CD14-positive monocyte (primary cell): Measurements from ENCODE around the gene R3HDM2. TPM values are rescaled to one million over a fixed set of nuclear protein-coding genes. Genes with fewer than 3 reads are reported as not detected.
"Not testable (repeated sequence)": the region's sequence is repeated elsewhere in the genome, so short reads cannot be mapped to it uniquely, and the experiment has no call there.

ENCODE experiments used
- DNase-seq, 3 donors: peaks; one replicate each; pipeline ENCODE4 v3.0.0-alpha.2; 2011 to 2022
- H2AFZ ChIP-seq: 2 replicates; pipeline ENCODE4 v1.6.0; 2012; ENCODE audit warnings: mild to moderate bottlenecking, low read depth, low read length, inconsistent platforms; ENCODE audit not compliant: insufficient read depth, poor library complexity, severe bottlenecking
- H3K27ac ChIP-seq, 2 donors: 1 replicate in 1 of 2; 2 replicates in 1 of 2; pipeline ENCODE4 v1.5.1; 2012 to 2013; ENCODE audit warnings: low read length in 2 of 2, control low read depth in 1 of 2, inconsistent platforms in 1 of 2, low read depth in 1 of 2, mild to moderate bottlenecking in 1 of 2
- H3K27me3 ChIP-seq, 2 donors: one replicate each; pipeline versions ENCODE4 v1.6.0 to v1.6.1; 2011 to 2013; ENCODE audit warnings: low read length in 2 of 2; ENCODE audit not compliant: control insufficient read depth in 2 of 2, insufficient read depth in 2 of 2
- H3K36me3 ChIP-seq, 2 donors: replicated peaks in 1 of 2; 1 replicate in 1 of 2; 2 replicates in 1 of 2; pipeline versions ENCODE4 v1.5.1 to v1.6.1; 2012 to 2013; ENCODE audit warnings: low read length in 2 of 2, control low read depth in 1 of 2, inconsistent platforms in 1 of 2, mild to moderate bottlenecking in 1 of 2; ENCODE audit not compliant: insufficient read depth in 2 of 2, control insufficient read depth in 1 of 2
- H3K4me1 ChIP-seq, 2 donors: 1 replicate in 1 of 2; 2 replicates in 1 of 2; pipeline versions ENCODE4 v1.5.1 to v1.6.1; 2012 to 2013; ENCODE audit warnings: low read length in 2 of 2, control low read depth in 1 of 2, inconsistent platforms in 1 of 2, mild to moderate bottlenecking in 1 of 2, moderate library complexity in 1 of 2; ENCODE audit not compliant: insufficient read depth in 2 of 2, control insufficient read depth in 1 of 2
- H3K4me2 ChIP-seq: replicated peaks from 2 replicates; pipeline ENCODE3; 2012; ENCODE audit warnings: low read length, moderate library complexity, mild to moderate bottlenecking; ENCODE audit not compliant: poor library complexity, severe bottlenecking; ENCODE audit errors: extremely low read depth
- H3K4me3 ChIP-seq, 3 experiments: fragments of 200-600 bp in 1 of 3; sonication (generic) in 1 of 3; replicated peaks in 1 of 3; 1 replicate in 2 of 3; 2 replicates in 1 of 3; pipeline ENCODE4 v1.5.1; 2011 to 2013; ENCODE audit warnings: low read length in 3 of 3, mild to moderate bottlenecking in 3 of 3, control low read depth in 2 of 3, low read depth in 2 of 3, inconsistent platforms in 1 of 3, moderate library complexity in 1 of 3
- H3K79me2 ChIP-seq: 2 replicates; pipeline ENCODE4 v1.6.0; 2012; ENCODE audit warnings: mild to moderate bottlenecking, control low read depth, inconsistent platforms, low read length, moderate library complexity; ENCODE audit not compliant: insufficient read depth
- H3K9ac ChIP-seq: 2 replicates; pipeline ENCODE4 v1.6.0; 2017; ENCODE audit warnings: low read length, mild to moderate bottlenecking; ENCODE audit not compliant: insufficient read depth, poor library complexity, severe bottlenecking
- H3K9me3 ChIP-seq, 2 donors: replicated peaks in 1 of 2; 1 replicate in 1 of 2; 2 replicates in 1 of 2; pipeline versions ENCODE4 v1.5.1 to v1.6.1; 2012 to 2013; ENCODE audit warnings: low read length in 2 of 2, control low read depth in 1 of 2; ENCODE audit not compliant: control insufficient read depth in 1 of 2, insufficient read depth in 1 of 2
- H4K20me1 ChIP-seq: 2 replicates; pipeline ENCODE4 v1.6.0; 2012; ENCODE audit warnings: mild to moderate bottlenecking, low read length, control low read depth, moderate library complexity; ENCODE audit not compliant: insufficient read depth
- H3K27ac Mint-ChIP-seq, 7 donors: one replicate each; pipeline ENCODE4 v1.8.0; 2020; ENCODE audit warnings: mild to moderate bottlenecking in 7 of 7, mixed read lengths in 7 of 7, moderate library complexity in 6 of 7, inconsistent platforms in 2 of 7
- H3K27me3 Mint-ChIP-seq, 3 donors: one replicate each; pipeline ENCODE4 v1.8.0; 2021 to 2022; ENCODE audit warnings: low read depth in 3 of 3, mild to moderate bottlenecking in 3 of 3, mixed read lengths in 3 of 3, moderate library complexity in 3 of 3, inconsistent platforms in 1 of 3
- H3K36me3 Mint-ChIP-seq, 2 donors: one replicate each; pipeline ENCODE4 v1.8.0; 2020; ENCODE audit warnings: mixed read lengths in 2 of 2, inconsistent platforms in 1 of 2, mild to moderate bottlenecking in 1 of 2
- H3K4me1 Mint-ChIP-seq: one replicate; pipeline ENCODE4 v1.8.0; 2020; ENCODE audit warnings: mild to moderate bottlenecking, mixed read lengths
- H3K4me3 Mint-ChIP-seq, 2 donors: one replicate each; pipeline ENCODE4 v1.8.0; 2020; ENCODE audit warnings: mild to moderate bottlenecking in 2 of 2, mixed read lengths in 2 of 2, moderate library complexity in 1 of 2
- H3K9me3 Mint-ChIP-seq, 7 donors: one replicate each; pipeline ENCODE4 v1.8.0; 2020 to 2022; ENCODE audit warnings: mixed read lengths in 7 of 7, mild to moderate bottlenecking in 6 of 7, moderate library complexity in 6 of 7, inconsistent platforms in 2 of 7
- WGBS: methylation state at CpG from one replicate; pipeline ENCODE4 v1.1.5; 2013; ENCODE audit warnings: missing lambda C conversion rate; ENCODE audit not compliant: insufficient coverage; 5-methylcytosine and 5-hydroxymethylcytosine counted together
- intact Hi-C, 2 donors: fragments of 100-400 bp; cut with micrococcal nuclease; formaldehyde crosslinking; loops; one replicate each; pipeline versions ENCODE4 v1.15.0 to v1.15.1; 2023
- polyA plus RNA-seq, 3 donors: library from polyadenylated mRNA; depleted of rRNA in 1 of 3; unstranded in 2 of 3; stranded (reverse) in 1 of 3; fragments of 300-500 nt in 2 of 3; fragments of >200 nt in 1 of 3; fragmentation: Illumina TruSeq in 2 of 3; gene quantifications; 1 replicate in 2 of 3; 2 replicates in 1 of 3; pipeline ENCODE4 v1.2.3, GENCODE V29; 2012 to 2021
- TF ChIP-seq, protein P1 (sequence below): fragments of 200-600 bp; IDR thresholded peaks from one replicate; pipeline ENCODE4 v1.8.0; 2022; ENCODE audit warnings: antibody characterized with exemption, mild to moderate bottlenecking

Gene R3HDM2
- polyA plus RNA-seq, 3 donors = 4.2 to 69.4 (median 7.3) TPM

DNA sequence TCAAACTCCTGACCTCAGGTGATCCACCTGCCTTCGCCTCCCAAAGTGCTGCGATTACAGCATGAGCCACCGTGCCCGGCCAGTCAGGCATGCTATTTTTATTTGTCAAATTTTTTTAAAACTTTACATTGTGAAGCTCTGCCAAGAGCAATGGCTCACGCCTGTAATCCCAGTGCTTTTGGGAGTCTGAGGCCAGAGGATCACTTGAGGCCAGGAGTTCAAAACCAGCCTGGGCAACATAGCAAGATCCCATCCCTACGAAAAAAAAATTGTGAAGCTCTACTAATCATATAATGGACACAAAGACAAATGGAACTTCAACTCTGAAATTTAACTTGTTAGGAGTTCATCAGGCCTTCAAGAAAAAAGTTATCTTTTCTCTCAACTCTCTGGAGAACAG, 1.9 kb downstream of the R3HDM2 start:
- DNase-seq = no peak
- H4K20me1 ChIP-seq = peaks cover 5% of the 10 kb centered on the region
- peak overlapping the region in 1 of 2 donors; percentile 99 for H3K27ac ChIP-seq
- H2AFZ ChIP-seq = no peak overlapping the region
- H3K9me3 ChIP-seq = no peaks in the 10 kb centered on the region
- WGBS = 86% methylated on average over 4 of the region's 6 CpGs
- Mint-ChIP-seq H3K9me3 (peaks cover 0 to 1% (median 0%) of the 10 kb centered on the region in 7 donors), H3K36me3 (peaks cover 11 to 22% of the 10 kb centered on the region in 2 donors), H3K27ac (peak overlapping the region in 6 of 7 donors; percentile 60 to 98 (median 84)), H3K27me3 (no peaks in the 10 kb centered on the region), H3K4me1 (peaks cover 23% of the 10 kb centered on the region), H3K4me3 (peak overlapping the region; percentile 26 to 89)
- H3K79me2 ChIP-seq = peaks cover 55% of the 10 kb centered on the region
- H3K4me2 ChIP-seq = no peak overlapping the region
- H3K36me3 ChIP-seq = peaks cover 0 to 11% of the 10 kb centered on the region in 2 donors
- no peak overlapping the region for H3K9ac ChIP-seq
- intact Hi-C loops = no loop called here
- H3K27me3 ChIP-seq = no peaks in the 10 kb centered on the region
- H3K4me3 ChIP-seq = no peak overlapping the region
- TF ChIP-seq, protein P1, sequence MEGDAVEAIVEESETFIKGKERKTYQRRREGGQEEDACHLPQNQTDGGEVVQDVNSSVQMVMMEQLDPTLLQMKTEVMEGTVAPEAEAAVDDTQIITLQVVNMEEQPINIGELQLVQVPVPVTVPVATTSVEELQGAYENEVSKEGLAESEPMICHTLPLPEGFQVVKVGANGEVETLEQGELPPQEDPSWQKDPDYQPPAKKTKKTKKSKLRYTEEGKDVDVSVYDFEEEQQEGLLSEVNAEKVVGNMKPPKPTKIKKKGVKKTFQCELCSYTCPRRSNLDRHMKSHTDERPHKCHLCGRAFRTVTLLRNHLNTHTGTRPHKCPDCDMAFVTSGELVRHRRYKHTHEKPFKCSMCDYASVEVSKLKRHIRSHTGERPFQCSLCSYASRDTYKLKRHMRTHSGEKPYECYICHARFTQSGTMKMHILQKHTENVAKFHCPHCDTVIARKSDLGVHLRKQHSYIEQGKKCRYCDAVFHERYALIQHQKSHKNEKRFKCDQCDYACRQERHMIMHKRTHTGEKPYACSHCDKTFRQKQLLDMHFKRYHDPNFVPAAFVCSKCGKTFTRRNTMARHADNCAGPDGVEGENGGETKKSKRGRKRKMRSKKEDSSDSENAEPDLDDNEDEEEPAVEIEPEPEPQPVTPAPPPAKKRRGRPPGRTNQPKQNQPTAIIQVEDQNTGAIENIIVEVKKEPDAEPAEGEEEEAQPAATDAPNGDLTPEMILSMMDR = no peak
- peaks cover 15 to 21% of the 10 kb centered on the region in 2 donors for H3K4me1 ChIP-seq

DNA sequence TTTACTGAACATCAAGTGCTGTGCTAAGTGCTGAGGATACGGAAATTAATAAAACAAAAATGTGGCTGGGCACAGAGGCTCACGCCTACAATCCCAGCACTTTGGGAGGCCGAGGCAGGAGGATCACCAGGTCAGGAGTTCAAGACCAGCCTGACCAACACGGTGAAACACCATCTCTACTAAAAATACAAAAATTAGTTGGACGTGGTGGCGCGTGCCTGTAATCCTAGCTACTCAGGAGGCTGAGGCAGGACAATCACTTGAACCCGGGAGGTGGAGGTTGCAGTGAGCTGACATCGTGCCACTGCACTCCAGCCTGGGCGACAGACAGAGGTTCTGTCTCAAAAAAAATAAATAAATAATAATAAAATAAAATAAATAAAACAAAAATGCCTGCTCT, 3.9 kb downstream of the R3HDM2 start:
- H3K9me3 ChIP-seq, H2AFZ ChIP-seq, H3K27me3 Mint-ChIP-seq, H3K27me3 ChIP-seq, intact Hi-C loops, H3K9me3 Mint-ChIP-seq, H3K4me3 ChIP-seq, DNase-seq, H3K9ac ChIP-seq, H3K4me3 Mint-ChIP-seq, H3K4me2 ChIP-seq: not testable (repeated sequence)
- Mint-ChIP-seq H3K4me1 (peaks cover 23% of the 10 kb centered on the region), H3K27ac (peak overlapping the region in 2 of 7 donors; percentile 42), H3K36me3 (peaks cover 22 to 41% of the 10 kb centered on the region in 2 donors)
- peaks cover 13 to 27% of the 10 kb centered on the region in 2 donors for H3K36me3 ChIP-seq
- H3K4me1 ChIP-seq = peaks cover 15 to 21% of the 10 kb centered on the region in 2 donors
- peaks cover 12% of the 10 kb centered on the region for H4K20me1 ChIP-seq
- WGBS = 100% methylated on average over 5 of the region's 10 CpGs
- peaks cover 69% of the 10 kb centered on the region for H3K79me2 ChIP-seq
- peak overlapping the region in 1 of 2 donors; percentile 37 for H3K27ac ChIP-seq
